ENCODE results near the gene SLAMF6.
"Not testable (repeated sequence)": the region's sequence is repeated elsewhere in the genome, so short reads cannot be mapped to it uniquely, and the experiment has no call there.

The SLAMF6 gene

DNA sequence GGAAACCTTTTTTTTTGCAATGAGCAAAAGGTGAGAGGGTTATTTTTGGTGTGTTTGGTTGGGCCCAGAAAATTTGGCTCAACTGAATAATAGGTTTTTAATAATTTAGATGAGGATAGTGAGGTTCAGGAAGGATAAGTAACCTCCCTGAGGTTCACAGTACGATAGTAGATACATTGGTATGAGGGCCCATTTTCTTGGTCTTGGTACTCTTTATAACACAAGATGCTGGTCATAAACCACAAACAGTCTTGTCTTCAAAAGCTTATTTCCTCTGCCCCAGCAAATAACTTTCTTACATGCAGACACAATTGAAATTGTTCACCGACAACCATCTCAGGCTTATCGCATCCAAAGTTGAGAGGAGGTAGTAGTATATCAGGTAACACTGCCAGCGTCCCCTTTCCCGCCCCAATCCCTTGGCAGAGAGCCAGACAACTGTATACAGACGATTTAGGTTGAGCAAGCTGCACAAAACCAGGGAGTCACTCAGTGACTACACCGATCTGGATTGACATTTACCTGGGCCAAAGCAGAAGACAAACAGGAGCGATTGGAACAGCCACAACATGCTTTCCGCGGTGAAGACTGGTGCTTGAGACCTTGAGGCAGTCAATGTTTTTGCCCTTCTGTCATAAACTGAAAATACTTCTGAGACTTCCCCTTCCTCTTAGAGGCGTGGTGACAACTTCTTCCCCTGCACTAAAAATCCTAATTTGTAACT, at the start of gene SLAMF6:
Gene SLAMF6 (minus strand): TSS at position 634 of the 724 bp plus-strand sequence. CDS start 63 bp downstream, at position 571.
- H3K4me3 ChIP-seq (ENCODE audit: low read length), result no peak within 1 kb of the TSS
- no peaks in the 10 kb centered on the region for H3K36me3 ChIP-seq (ENCODE audit: insufficient read depth, low read depth, low read length)
- H3K27me3 ChIP-seq (ENCODE audit: insufficient read depth, low read length), result no peaks in the 10 kb centered on the region
- peaks cover 21% of the 10 kb centered on the region for H3K4me1 ChIP-seq (ENCODE audit: insufficient read depth, low read length)
- H3K9ac ChIP-seq (ENCODE audit: low read depth, low read length), result no peak within 1 kb of the TSS
- H3K27ac ChIP-seq (ENCODE audit: low read length), result no peak within 1 kb of the TSS
- no peaks in the 10 kb centered on the region for H3K9me3 ChIP-seq (ENCODE audit: insufficient read depth, low read depth, low read length)

DNA sequence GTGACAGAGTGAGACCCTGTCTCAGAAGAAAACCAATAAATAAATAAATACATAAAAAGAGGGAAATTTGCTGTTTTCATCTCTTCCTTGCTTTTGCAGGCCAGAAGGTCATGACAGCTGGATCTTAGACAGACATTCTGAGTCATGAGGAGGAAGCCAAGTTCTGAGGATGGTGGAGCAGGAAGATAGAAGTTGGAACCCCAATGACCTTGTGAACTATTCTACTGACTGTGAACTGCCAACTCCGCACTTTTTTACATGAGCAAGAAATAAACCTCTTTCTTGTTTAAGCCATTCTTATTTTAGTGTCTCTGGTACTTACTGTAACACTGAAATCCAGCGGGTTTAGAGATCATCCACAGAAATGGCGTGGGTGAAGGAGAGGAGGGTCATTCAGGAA, 47.8 kb upstream of the SLAMF6 start:
- Histone ChIP-seq H3K9ac (ENCODE audit: low read depth, low read length) (no peak overlapping the region), H3K27ac (ENCODE audit: low read length) (no peak overlapping the region), H3K4me3 (ENCODE audit: low read length) (no peak overlapping the region), H3K9me3 (ENCODE audit: insufficient read depth, low read depth, low read length) (no peaks in the 10 kb centered on the region), H3K4me1 (ENCODE audit: insufficient read depth, low read length) (no peaks in the 10 kb centered on the region), H3K36me3 (ENCODE audit: insufficient read depth, low read depth, low read length) (no peaks in the 10 kb centered on the region), H3K27me3 (ENCODE audit: insufficient read depth, low read length) (no peaks in the 10 kb centered on the region)

DNA sequence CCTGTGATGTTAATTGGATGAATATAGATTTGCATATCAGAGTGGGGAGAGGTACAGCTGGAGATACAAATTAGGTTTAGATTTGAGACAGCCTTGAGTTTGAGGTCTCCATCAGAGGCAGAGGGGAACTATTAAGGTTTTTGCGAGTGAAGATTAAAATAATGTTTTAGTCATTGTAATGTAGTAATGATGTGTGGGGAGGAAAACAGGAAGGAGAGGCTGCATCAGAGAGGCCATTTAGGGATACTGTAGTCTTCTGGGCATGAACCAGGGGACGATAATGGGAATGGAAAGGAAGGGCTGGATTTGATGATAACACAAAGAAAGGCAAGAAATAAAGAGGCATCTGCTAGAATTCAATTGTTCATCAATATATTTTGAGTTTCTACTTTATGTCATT, 46.8 kb upstream of the SLAMF6 start:
- H3K27ac ChIP-seq (ENCODE audit: low read length), result no peak overlapping the region
- H3K27me3 ChIP-seq (ENCODE audit: insufficient read depth, low read length), result no peaks in the 10 kb centered on the region
- no peak overlapping the region for H3K9ac ChIP-seq (ENCODE audit: low read depth, low read length)
- no peaks in the 10 kb centered on the region for H3K9me3 ChIP-seq (ENCODE audit: insufficient read depth, low read depth, low read length)
- H3K36me3 ChIP-seq (ENCODE audit: insufficient read depth, low read depth, low read length), result no peaks in the 10 kb centered on the region
- H3K4me3 ChIP-seq (ENCODE audit: low read length), result no peak overlapping the region
- no peaks in the 10 kb centered on the region for H3K4me1 ChIP-seq (ENCODE audit: insufficient read depth, low read length)

DNA sequence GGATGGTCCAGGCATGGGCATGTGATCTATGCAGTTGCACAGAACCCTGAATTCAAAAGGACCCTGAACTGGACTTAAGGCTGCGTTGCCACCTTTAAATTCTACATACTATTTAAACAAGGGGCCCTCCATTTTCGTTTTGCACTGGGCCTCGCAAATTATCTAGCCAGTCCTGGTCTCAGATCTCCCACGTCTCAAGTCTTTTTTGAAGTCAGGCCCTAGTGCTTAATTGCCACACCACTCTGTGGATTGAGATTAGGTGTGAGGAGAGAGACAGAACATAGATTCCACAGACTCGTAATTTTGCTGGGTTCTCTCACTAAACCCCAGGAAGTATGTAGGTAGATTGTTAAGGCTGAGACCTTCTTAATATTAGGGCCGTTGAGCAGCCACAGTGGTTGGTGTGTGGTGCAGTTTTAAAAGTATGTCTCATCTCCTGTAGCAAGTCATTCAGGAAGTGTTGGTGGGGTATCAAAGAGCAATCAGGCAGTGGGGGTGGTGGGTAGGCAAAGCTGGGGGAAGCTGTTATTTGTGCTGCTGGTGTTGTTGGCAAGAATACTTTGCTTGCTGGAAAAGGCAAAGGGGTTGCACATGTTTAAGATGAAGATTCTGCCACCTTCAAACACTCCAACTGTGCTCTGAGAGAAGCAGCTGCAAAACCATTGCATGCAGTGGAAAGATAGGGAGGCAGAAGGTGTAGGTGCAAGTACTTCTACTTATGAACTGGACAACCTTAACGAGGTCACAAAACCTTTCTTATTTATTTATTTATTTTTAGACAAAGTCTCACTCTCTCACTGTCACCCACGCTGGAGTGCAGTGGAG, 45.0 kb upstream of the SLAMF6 start:
- no peak overlapping the region for H3K4me3 ChIP-seq (ENCODE audit: low read length)
- H3K27me3 ChIP-seq (ENCODE audit: insufficient read depth, low read length), result no peaks in the 10 kb centered on the region
- H3K27ac ChIP-seq (ENCODE audit: low read length), result no peak overlapping the region
- H3K36me3 ChIP-seq (ENCODE audit: insufficient read depth, low read depth, low read length), result no peaks in the 10 kb centered on the region
- no peak overlapping the region for H3K9ac ChIP-seq (ENCODE audit: low read depth, low read length)
- H3K4me1 ChIP-seq (ENCODE audit: insufficient read depth, low read length), result no peaks in the 10 kb centered on the region
- peaks cover under 1% of the 10 kb centered on the region; the same call in 1 of the 2 replicates for H3K9me3 ChIP-seq (ENCODE audit: insufficient read depth, low read depth, low read length)

DNA sequence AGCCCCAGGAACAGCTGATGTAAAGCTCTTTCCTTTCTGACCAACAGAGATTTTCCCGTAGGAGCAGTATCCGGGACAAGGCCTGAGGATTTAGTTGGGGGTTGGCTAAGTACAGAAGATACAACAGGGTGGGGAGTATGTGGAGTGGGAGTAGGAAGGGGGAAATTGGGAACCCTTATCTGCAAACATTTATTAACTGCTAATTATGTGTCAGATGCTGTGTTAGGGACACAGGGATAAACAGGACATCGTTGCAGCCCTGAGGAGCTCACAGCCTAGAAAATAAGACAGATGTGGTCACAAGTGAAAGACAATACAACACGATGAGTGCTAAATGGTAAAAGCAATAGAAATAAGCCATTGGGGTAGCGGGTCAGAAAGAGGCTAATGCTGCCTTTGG, 44.3 kb upstream of the SLAMF6 start:
- no peak overlapping the region for H3K9ac ChIP-seq (ENCODE audit: low read depth, low read length)
- no peaks in the 10 kb centered on the region for H3K27me3 ChIP-seq (ENCODE audit: insufficient read depth, low read length)
- H3K4me1 ChIP-seq (ENCODE audit: insufficient read depth, low read length), result no peaks in the 10 kb centered on the region
- no peak overlapping the region for H3K4me3 ChIP-seq (ENCODE audit: low read length)
- H3K9me3 ChIP-seq (ENCODE audit: insufficient read depth, low read depth, low read length), result peaks cover 6% of the 10 kb centered on the region
- no peak overlapping the region for H3K27ac ChIP-seq (ENCODE audit: low read length)
- H3K36me3 ChIP-seq (ENCODE audit: insufficient read depth, low read depth, low read length), result no peaks in the 10 kb centered on the region

DNA sequence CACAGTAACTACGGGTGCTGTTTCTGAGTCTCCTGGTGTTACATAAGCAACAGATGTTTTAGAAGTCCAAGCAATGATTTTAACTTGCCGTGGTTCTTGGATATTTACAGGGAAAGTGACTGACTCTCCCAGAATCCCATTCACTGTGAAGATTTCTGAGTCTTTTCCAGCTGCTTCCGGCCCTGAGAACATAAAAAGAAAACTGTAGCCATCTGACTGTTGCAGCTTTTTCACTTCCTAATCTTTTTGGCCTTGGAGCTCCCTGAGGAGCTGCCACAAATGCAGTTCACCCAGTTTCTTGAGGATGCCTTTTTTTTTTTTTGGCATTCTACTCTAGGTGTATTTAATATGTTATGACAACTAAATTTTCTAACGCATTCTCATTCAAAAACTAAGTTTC, 42.5 kb upstream of the SLAMF6 start:
- Histone ChIP-seq H3K27me3 (ENCODE audit: insufficient read depth, low read length) (no peaks in the 10 kb centered on the region), H3K9me3 (ENCODE audit: insufficient read depth, low read depth, low read length) (peaks cover 7% of the 10 kb centered on the region), H3K9ac (ENCODE audit: low read depth, low read length) (no peak overlapping the region), H3K4me1 (ENCODE audit: insufficient read depth, low read length) (no peaks in the 10 kb centered on the region), H3K27ac (ENCODE audit: low read length) (no peak overlapping the region), H3K36me3 (ENCODE audit: insufficient read depth, low read depth, low read length) (no peaks in the 10 kb centered on the region), H3K4me3 (ENCODE audit: low read length) (no peak overlapping the region)

DNA sequence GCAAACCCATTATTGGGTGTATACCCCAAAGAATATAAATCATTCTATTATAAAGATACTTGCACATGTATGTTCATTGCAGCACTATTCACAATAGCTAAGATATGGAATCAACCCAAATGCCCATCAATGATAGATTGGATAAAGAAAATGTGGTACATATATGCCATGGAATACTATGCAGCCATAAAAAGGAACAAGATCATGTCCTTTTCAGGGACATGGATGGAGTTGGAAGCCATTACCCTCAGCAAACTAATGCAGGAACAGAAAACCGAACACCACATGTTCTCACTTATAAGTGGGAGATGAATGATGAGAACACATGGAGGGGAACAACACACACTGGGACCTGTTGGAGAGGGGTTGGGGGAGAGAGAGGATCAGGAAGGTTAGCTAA, 40.2 kb upstream of the SLAMF6 start:
- H3K9me3 ChIP-seq (ENCODE audit: insufficient read depth, low read depth, low read length); H3K4me3 ChIP-seq (ENCODE audit: low read length); H3K27ac ChIP-seq (ENCODE audit: low read length); H3K27me3 ChIP-seq (ENCODE audit: insufficient read depth, low read length); H3K4me1 ChIP-seq (ENCODE audit: insufficient read depth, low read length); H3K9ac ChIP-seq (ENCODE audit: low read depth, low read length); H3K36me3 ChIP-seq (ENCODE audit: insufficient read depth, low read depth, low read length): not testable (repeated sequence)

DNA sequence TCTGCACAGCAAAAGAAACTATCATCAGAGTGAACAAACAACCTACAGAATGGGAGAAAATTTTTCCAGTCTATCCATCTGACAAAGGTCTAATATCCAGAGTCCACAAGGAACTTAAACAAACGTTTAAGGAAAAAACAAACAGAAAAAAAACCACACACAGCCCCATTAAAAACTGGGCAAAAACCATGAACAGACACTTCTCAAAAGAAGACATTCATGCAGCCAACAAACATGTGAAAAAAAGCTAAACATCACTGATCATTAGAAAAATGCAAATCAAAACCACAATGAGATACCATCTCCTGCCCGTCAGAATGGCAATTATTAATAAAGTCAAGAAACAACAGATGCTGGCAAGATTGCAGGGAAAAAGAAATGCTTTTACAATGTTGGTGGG, 39.7 kb upstream of the SLAMF6 start:
- not testable (repeated sequence) for H3K9me3 ChIP-seq (ENCODE audit: insufficient read depth, low read depth, low read length); H3K4me1 ChIP-seq (ENCODE audit: insufficient read depth, low read length); H3K27me3 ChIP-seq (ENCODE audit: insufficient read depth, low read length); H3K27ac ChIP-seq (ENCODE audit: low read length); H3K9ac ChIP-seq (ENCODE audit: low read depth, low read length); H3K36me3 ChIP-seq (ENCODE audit: insufficient read depth, low read depth, low read length); H3K4me3 ChIP-seq (ENCODE audit: low read length)

DNA sequence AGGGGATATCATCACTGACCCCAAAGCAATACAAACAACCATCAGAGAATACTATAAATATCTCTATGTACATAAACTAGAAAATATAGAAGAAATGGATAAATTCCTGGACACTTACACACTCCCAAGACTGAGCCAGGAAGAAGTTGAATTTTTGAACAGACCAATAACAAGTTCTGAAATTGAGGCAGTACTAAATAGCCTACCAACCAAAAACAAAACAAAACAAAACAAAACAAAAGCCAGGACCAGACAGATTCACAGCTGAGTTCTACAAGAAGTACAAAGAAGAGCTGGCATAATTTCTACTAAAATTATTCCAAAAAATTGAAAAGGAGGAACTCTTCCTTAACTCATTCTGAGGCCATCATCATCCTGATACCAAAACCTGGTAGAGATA, 37.8 kb upstream of the SLAMF6 start:
- Histone ChIP-seq H3K36me3 (ENCODE audit: insufficient read depth, low read depth, low read length) (no peaks in the 10 kb centered on the region), H3K9ac (ENCODE audit: low read depth, low read length) (no peak overlapping the region), H3K4me1 (ENCODE audit: insufficient read depth, low read length) (no peaks in the 10 kb centered on the region), H3K27ac (ENCODE audit: low read length) (no peak overlapping the region), H3K9me3 (ENCODE audit: insufficient read depth, low read depth, low read length) (peaks cover 7% of the 10 kb centered on the region), H3K4me3 (ENCODE audit: low read length) (no peak overlapping the region), H3K27me3 (ENCODE audit: insufficient read depth, low read length) (no peaks in the 10 kb centered on the region)

DNA sequence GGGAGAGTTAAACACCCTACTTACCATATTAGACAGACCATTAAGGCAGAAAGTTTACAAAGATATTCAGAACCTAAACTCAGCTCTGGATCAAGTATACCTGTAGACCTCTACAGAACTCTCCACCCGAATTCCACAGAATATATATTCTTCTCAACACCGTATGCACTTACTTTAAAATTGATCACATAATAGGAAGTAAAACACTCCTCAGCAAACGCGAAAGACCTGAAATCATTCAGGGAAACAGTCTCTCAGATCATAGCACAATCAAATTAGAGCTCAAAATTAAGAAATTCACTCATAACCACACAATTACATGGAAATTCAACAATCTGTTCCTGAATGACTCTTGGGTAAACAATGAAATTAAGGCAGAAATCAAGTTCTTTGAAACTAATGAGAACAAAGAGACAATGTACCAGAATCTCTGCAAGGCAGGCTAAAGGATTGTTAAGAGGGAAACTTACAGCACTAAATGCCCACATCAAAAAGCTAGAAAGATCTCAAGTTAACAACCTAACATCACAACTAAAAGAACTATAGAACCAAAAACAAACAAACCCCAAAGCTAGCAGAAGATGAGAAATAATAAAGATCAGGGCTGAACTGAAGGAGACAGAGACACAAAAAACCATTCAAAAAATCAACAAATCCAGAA, 37.1 kb upstream of the SLAMF6 start:
- H3K27me3 ChIP-seq (ENCODE audit: insufficient read depth, low read length), result no peaks in the 10 kb centered on the region

DNA sequence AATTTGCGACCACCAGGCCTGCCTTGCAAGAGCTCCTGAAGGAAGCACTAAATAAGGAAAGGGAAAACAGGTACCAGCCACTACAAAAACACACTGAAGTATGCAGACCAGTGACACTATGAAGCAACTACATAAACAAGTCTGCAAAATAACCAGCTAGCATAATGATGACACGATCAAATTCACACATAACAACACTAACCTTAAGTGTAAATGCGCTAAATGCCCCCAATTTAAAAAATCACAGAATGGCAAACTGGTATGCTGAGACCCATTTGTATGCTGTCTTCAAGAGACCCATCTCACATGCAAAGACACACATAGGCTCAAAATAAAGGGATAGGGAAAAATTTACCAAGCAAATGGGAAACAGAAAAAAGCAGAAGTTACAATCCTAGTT, 36.4 kb upstream of the SLAMF6 start:
- not testable (repeated sequence) for H3K4me3 ChIP-seq (ENCODE audit: low read length); H3K9ac ChIP-seq (ENCODE audit: low read depth, low read length); H3K36me3 ChIP-seq (ENCODE audit: insufficient read depth, low read depth, low read length); H3K27me3 ChIP-seq (ENCODE audit: insufficient read depth, low read length); H3K4me1 ChIP-seq (ENCODE audit: insufficient read depth, low read length); H3K9me3 ChIP-seq (ENCODE audit: insufficient read depth, low read depth, low read length); H3K27ac ChIP-seq (ENCODE audit: low read length)

More for the DNA sequence above, 37.1 kb upstream of the SLAMF6 start:
- H3K36me3 ChIP-seq (ENCODE audit: insufficient read depth, low read depth, low read length), result no peaks in the 10 kb centered on the region
- no peaks in the 10 kb centered on the region for H3K4me1 ChIP-seq (ENCODE audit: insufficient read depth, low read length)
- H3K9ac ChIP-seq (ENCODE audit: low read depth, low read length), result no peak overlapping the region
- H3K27ac ChIP-seq (ENCODE audit: low read length), result no peak overlapping the region
- no peak overlapping the region for H3K4me3 ChIP-seq (ENCODE audit: low read length)
- H3K9me3 ChIP-seq (ENCODE audit: insufficient read depth, low read depth, low read length), result peaks cover 7% of the 10 kb centered on the region
